A673 (cell line): ENCODE data around the gene NDUFAF5. TPM values are rescaled to one million over a fixed set of nuclear protein-coding genes. Genes with fewer than 3 reads are reported as not detected.

Experiments used
- BruUV-seq: library from RNA; stranded (reverse); fragments of 400-500 nt; replicated peaks from 2 replicates; lab custom pipeline; 2021; lab: Mats Ljungman, UMichigan
- CTCF ChIA-PET: fragments of 300-600 bp; sonication (Branson Sonifier 250); formaldehyde crosslinking; loops from one replicate; lab custom pipeline; 2022; ENCODE audit warnings: antibody characterized with exemption; lab: Charles Lee
- POLR2A ChIA-PET: fragments of 300-600 bp; sonication (Branson Sonifier 250); formaldehyde crosslinking; loops from one replicate; lab custom pipeline; 2022; ENCODE audit warnings: antibody characterized with exemption; ENCODE audit not compliant: low non-redundant PET; lab: Charles Lee
- DNase-seq: peaks from one replicate; pipeline ENCODE4 v3.0.0-alpha.2; 2015; ENCODE audit warnings: low spot score
- H3K27ac ChIP-seq: fragments of 200-600 bp; sonication (generic); 2 replicates; pipeline ENCODE4 v1.5.1; 2016; ENCODE audit warnings: mixed run types, low read depth, mild to moderate bottlenecking, mixed read lengths, antibody characterized with exemption, low read length; ENCODE audit not compliant: poor library complexity, severe bottlenecking
- H3K27me3 ChIP-seq: fragments of 200-600 bp; sonication (generic); replicated peaks from 2 replicates; pipeline ENCODE4 v1.6.1; 2017; ENCODE audit warnings: mixed run types, low read depth, mild to moderate bottlenecking, mixed read lengths, antibody characterized with exemption, low read length; ENCODE audit not compliant: insufficient read depth, poor library complexity
- H3K36me3 ChIP-seq: fragments of 200-600 bp; sonication (generic); 2 replicates; pipeline ENCODE4 v1.6.1; 2016; ENCODE audit warnings: mixed run types, mild to moderate bottlenecking, mixed read lengths, antibody characterized with exemption, low read length; ENCODE audit not compliant: insufficient read depth, poor library complexity, severe bottlenecking
- H3K4me1 ChIP-seq: fragments of 200-600 bp; sonication (generic); 2 replicates; pipeline ENCODE4 v1.6.1; 2017; ENCODE audit warnings: mixed run types, mild to moderate bottlenecking, mixed read lengths, antibody characterized with exemption, low read length; ENCODE audit not compliant: insufficient read depth, poor library complexity, severe bottlenecking
- H3K4me3 ChIP-seq: fragments of 200-600 bp; sonication (generic); 2 replicates; pipeline ENCODE4 v1.5.1; 2016; ENCODE audit warnings: low read depth, mixed run types, mild to moderate bottlenecking, mixed read lengths, low read length; ENCODE audit not compliant: poor library complexity, severe bottlenecking
- H3K9me3 ChIP-seq: fragments of 200-600 bp; sonication (generic); 2 replicates; pipeline ENCODE4 v1.6.1; 2016; ENCODE audit warnings: mixed run types, low read depth, mild to moderate bottlenecking, mixed read lengths, antibody characterized with exemption, low read length; ENCODE audit not compliant: poor library complexity, severe bottlenecking
- EZH2 ChIP-seq: fragments of 200-600 bp; sonication (generic); IDR thresholded peaks from 2 replicates; pipeline ENCODE4 v1.6.1; 2017; ENCODE audit warnings: borderline replicate concordance, low read depth, mild to moderate bottlenecking, mixed read lengths, antibody characterized with exemption, low read length; ENCODE audit not compliant: poor library complexity, severe bottlenecking
- intact Hi-C: fragments of 100-400 bp; cut with micrococcal nuclease; formaldehyde crosslinking; loops from one replicate; pipeline ENCODE4 v1.10.0; 2022; ENCODE audit not compliant: unreplicated experiment
- total RNA-seq: library from RNA; stranded (reverse); gene quantifications from 2 replicates; pipeline ENCODE4 v1.2.3, GENCODE V29; 2021
- TF ChIP-seq, protein P1 (sequence below): fragments of 300-800, 200-600 bp; sonication (generic); conservative IDR thresholded peaks from 2 replicates; pipeline ENCODE4 v1.5.1; 2017; ENCODE audit warnings: low read depth, mild to moderate bottlenecking, antibody characterized with exemption, low read length, moderate library complexity, mixed read lengths

The NDUFAF5 gene
- total RNA-seq, 1 experiment from 2014 or later, result 57.1 TPM

DNA sequence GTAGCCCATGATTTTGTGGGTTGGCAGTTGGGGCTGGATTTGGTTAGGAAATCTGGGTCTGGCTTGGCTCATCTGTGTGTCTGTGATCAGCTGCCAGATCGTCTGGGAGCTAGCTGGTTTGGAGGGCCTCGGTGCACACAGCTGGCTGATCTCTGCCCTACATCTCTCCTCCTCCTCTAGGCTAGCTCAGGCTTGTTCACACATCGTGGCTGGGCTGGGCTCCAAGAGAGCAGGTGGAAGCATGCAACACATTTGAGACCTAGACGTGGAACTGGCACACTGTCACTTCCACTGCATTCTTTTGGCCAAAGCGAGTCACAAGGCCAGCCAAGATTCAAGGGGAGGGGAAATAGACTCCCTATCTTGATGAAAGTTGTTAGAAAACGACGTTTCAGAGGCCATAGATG is 15.9 kb downstream of the NDUFAF5 start:
- Histone ChIP-seq H3K9me3 (no peaks in the 10 kb centered on the region), H3K27ac (no peak overlapping the region), H3K36me3 (peaks cover 86% of the 10 kb centered on the region), H3K27me3 (no peaks in the 10 kb centered on the region), H3K4me3 (no peak overlapping the region), H3K4me1 (no peaks in the 10 kb centered on the region)
- ChIA-PET CTCF (no interaction called here), POLR2A (no interaction called here)
- BruUV-seq, result no TSS peak
- no peak for TF ChIP-seq EZH2
- TF ChIP-seq, protein P1, sequence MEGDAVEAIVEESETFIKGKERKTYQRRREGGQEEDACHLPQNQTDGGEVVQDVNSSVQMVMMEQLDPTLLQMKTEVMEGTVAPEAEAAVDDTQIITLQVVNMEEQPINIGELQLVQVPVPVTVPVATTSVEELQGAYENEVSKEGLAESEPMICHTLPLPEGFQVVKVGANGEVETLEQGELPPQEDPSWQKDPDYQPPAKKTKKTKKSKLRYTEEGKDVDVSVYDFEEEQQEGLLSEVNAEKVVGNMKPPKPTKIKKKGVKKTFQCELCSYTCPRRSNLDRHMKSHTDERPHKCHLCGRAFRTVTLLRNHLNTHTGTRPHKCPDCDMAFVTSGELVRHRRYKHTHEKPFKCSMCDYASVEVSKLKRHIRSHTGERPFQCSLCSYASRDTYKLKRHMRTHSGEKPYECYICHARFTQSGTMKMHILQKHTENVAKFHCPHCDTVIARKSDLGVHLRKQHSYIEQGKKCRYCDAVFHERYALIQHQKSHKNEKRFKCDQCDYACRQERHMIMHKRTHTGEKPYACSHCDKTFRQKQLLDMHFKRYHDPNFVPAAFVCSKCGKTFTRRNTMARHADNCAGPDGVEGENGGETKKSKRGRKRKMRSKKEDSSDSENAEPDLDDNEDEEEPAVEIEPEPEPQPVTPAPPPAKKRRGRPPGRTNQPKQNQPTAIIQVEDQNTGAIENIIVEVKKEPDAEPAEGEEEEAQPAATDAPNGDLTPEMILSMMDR, result no peak
- intact Hi-C loops, result no loop called here
- DNase-seq, result peak; percentile 14

DNA sequence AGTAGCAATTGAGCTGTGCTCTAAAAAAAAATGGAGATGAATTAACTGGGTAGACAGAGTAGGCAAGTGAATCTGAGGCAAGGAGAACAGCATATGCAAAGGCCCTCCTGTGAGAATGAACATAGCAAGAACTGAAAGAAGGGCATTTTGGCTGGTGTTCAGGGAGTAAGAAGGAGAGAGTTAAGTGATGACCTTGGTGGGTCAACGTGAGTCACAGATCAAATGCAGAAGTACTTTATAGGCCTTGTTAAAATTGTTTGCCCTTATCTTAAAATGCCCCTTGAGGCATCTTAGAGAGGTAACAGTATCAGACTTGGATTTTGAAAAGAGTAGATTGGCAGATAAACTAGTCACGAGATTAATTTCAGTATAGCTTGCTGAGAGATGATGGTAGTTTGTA is 24.5 kb downstream of the NDUFAF5 start:
- no peak overlapping the region for H3K4me3 ChIP-seq
- no TSS peak for BruUV-seq
- intact Hi-C loops, result no loop called here
- no peaks in the 10 kb centered on the region for H3K4me1 ChIP-seq
- H3K9me3 ChIP-seq, result no peaks in the 10 kb centered on the region
- no peak for DNase-seq
- POLR2A ChIA-PET, result no interaction called here
- TF ChIP-seq, protein P1, result no peak
- no peak for TF ChIP-seq EZH2
- CTCF ChIA-PET, result no interaction called here
- no peaks in the 10 kb centered on the region for H3K27me3 ChIP-seq
- no peak overlapping the region for H3K27ac ChIP-seq
- H3K36me3 ChIP-seq, result peaks cover 73% of the 10 kb centered on the region

DNA sequence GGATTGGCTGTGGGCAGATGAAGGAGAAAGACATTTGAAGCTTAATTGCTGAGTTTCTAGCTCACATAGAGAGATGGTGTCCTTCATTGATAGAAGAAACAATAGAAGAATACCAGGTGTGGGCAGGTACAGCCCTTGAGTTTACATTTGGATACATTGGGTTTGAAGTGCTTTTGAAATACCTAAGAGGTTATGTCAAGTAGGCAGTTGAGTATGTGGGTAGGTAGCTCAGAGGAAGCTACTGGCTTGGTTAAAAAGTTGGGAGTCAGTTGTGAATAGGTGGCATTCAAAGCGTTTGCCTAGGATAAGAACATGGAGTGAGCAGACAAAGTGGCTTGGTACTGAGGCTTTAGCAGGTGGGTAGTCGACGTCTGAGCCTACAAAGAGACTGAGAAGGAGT is 25.0 kb downstream of the NDUFAF5 start:
- intact Hi-C loops, result no loop called here
- no peak for TF ChIP-seq EZH2
- TF ChIP-seq, protein P1, result no peak
- H3K27me3 ChIP-seq, result no peaks in the 10 kb centered on the region
- BruUV-seq, result no TSS peak
- ChIA-PET POLR2A (no interaction called here), CTCF (no interaction called here)
- no peak overlapping the region for H3K4me3 ChIP-seq
- H3K27ac ChIP-seq, result no peak overlapping the region
- DNase-seq, result no peak
- H3K36me3 ChIP-seq, result peaks cover 73% of the 10 kb centered on the region
- no peaks in the 10 kb centered on the region for H3K4me1 ChIP-seq
- H3K9me3 ChIP-seq, result no peaks in the 10 kb centered on the region
